ENCODE data around the gene TLR8. TPM values are rescaled to one million over a fixed set of nuclear protein-coding genes. Genes with fewer than 3 reads are reported as not detected.
"Not testable (repeated sequence)": the region's sequence is repeated elsewhere in the genome, so short reads cannot be mapped to it uniquely, and the experiment has no call there.

The TLR8 gene
- total RNA-seq, 1 donor from 2014 or later, result 0.47 TPM

GRCh38 chrX:12898073-12898472, 8.3 kb upstream of the TLR8 start:
- DNase-seq, result no peak

- DNase-seq, result no peak
Observed at GRCh38 chrX:12899506-12899905, 6.9 kb upstream of the TLR8 start.

GRCh38 chrX:12901486-12901885, 4.9 kb upstream of the TLR8 start:
- peak; percentile 3 for DNase-seq

- no peak for DNase-seq
Observed at GRCh38 chrX:12903646-12904045, 2.8 kb upstream of the TLR8 start.

- DNase-seq, result no peak
Observed at GRCh38 chrX:12910423-12911121, 4.2 kb downstream of the TLR8 start.

GRCh38 chrX:12911122-12911470, 4.7 kb downstream of the TLR8 start:
- no peak for DNase-seq

GRCh38 chrX:12912791-12913482, 6.5 kb downstream of the TLR8 start:
- DNase-seq, result no peak

- DNase-seq, result no peak
Observed at GRCh38 chrX:12917753-12918152, 11.3 kb downstream of the TLR8 start.

- no peak for DNase-seq
Observed at GRCh38 chrX:12919051-12919450, 12.6 kb downstream of the TLR8 start.

GRCh38 chrX:12919620-12920019, 13.2 kb downstream of the TLR8 start:
- no peak for DNase-seq

- DNase-seq, result no peak
Observed at GRCh38 chrX:12920990-12921389, 14.6 kb downstream of the TLR8 start.

GRCh38 chrX:12921886-12922598, 15.6 kb downstream of the TLR8 start:
- no peak for DNase-seq

GRCh38 chrX:12922599-12922919, 16.1 kb downstream of the TLR8 start:
- DNase-seq, result no peak

- DNase-seq, result no peak
Observed at GRCh38 chrX:12929701-12930100, 23.3 kb downstream of the TLR8 start.

- DNase-seq, result no peak
Observed at GRCh38 chrX:12930150-12930549, 23.7 kb downstream of the TLR8 start.

- DNase-seq, result no peak
Observed at GRCh38 chrX:12932244-12932643, 25.8 kb downstream of the TLR8 start.

- DNase-seq, result no peak
Observed at GRCh38 chrX:12934850-12935249, 28.4 kb downstream of the TLR8 start.

GRCh38 chrX:12936947-12937346, 30.5 kb downstream of the TLR8 start:
- no peak for DNase-seq

- DNase-seq, result not testable (repeated sequence)
Observed at GRCh38 chrX:12940471-12940870, 34.1 kb downstream of the TLR8 start.

GRCh38 chrX:12943592-12943991, 37.2 kb downstream of the TLR8 start:
- DNase-seq, result not testable (repeated sequence)

- not testable (repeated sequence) for DNase-seq
Observed at GRCh38 chrX:12944452-12944851, 38.0 kb downstream of the TLR8 start.

GRCh38 chrX:12945494-12945893, 39.1 kb downstream of the TLR8 start:
- DNase-seq, result no peak

- DNase-seq, result no peak
Observed at GRCh38 chrX:12946406-12946805, 40.0 kb downstream of the TLR8 start.
